Kidney (tissue), 14 donors: Measurements from ENCODE around the gene CGN. TPM values are rescaled to one million over a fixed set of nuclear protein-coding genes. Genes with fewer than 3 reads are reported as not detected.
A peak's percentile ranks its signal among the peaks of the same experiment; 100 is the strongest.

Source experiments
- DNase-seq, 5 donors: peaks; one replicate each; pipeline ENCODE4 v3.0.0-alpha.2; 2013 to 2020
- FAIRE-seq: peaks from 2 replicates; lab custom pipeline; 2012; peaks lifted over from hg19 to GRCh38; lab: Jason Lieb, UNC
- H3K27ac ChIP-seq, 2 donors: one replicate each; pipeline ENCODE4 v1.7.0; 2013; ENCODE audit warnings: low read depth in 2 of 2, low read length in 2 of 2, inconsistent platforms in 1 of 2
- H3K27me3 ChIP-seq: one replicate; pipeline ENCODE4 v1.7.1; 2013; ENCODE audit warnings: low read length, inconsistent platforms; ENCODE audit not compliant: control insufficient read depth, insufficient read depth
- H3K36me3 ChIP-seq, 3 donors: one replicate each; pipeline versions ENCODE4 v1.7.0 to v1.7.1; 2013; ENCODE audit warnings: low read length in 3 of 3, control low read depth in 1 of 3, inconsistent platforms in 1 of 3; ENCODE audit not compliant: insufficient read depth in 3 of 3, control insufficient read depth in 2 of 3
- H3K4me1 ChIP-seq, 3 donors: one replicate each; pipeline versions ENCODE4 v1.7.0 to v1.7.1; 2013; ENCODE audit warnings: low read length in 3 of 3, inconsistent platforms in 1 of 3, low read depth in 1 of 3; ENCODE audit not compliant: control insufficient read depth in 2 of 3, insufficient read depth in 2 of 3
- H3K4me3 ChIP-seq, 3 donors: one replicate each; pipeline versions ENCODE4 v1.7.0 to v1.8.1; 2013; ENCODE audit warnings: low read length in 3 of 3, control low read depth in 1 of 3, inconsistent platforms in 1 of 3
- H3K9ac ChIP-seq, 3 donors: one replicate each; pipeline versions ENCODE4 v1.7.0 to v1.7.1; 2013; ENCODE audit warnings: low read length in 3 of 3, control low read depth in 1 of 3, inconsistent platforms in 1 of 3
- H3K9me3 ChIP-seq, 3 donors: one replicate each; pipeline versions ENCODE4 v1.7.0 to v1.7.1; 2013; ENCODE audit warnings: low read length in 3 of 3, control low read depth in 1 of 3, inconsistent platforms in 1 of 3; ENCODE audit not compliant: control insufficient read depth in 2 of 3, insufficient read depth in 1 of 3
- CTCF ChIP-seq: IDR thresholded peaks from 3 replicates; pipeline ENCODE4 v1.5.1; 2012; ENCODE audit warnings: mild to moderate bottlenecking, moderate library complexity, borderline replicate concordance; ENCODE audit not compliant: insufficient read depth; ENCODE audit errors: extremely low read depth
- intact Hi-C: fragments of 100-400 bp; cut with DNase I; formaldehyde crosslinking; loops from one replicate; pipeline ENCODE4 v1.11.1; 2022
- polyA plus RNA-seq: library from polyadenylated mRNA; stranded (reverse); fragments of 350-450 nt; fragmentation: Illumina TruSeq; extraction: RNeasy Lipid Tissue Mini Kit (QIAGEN cat#74804); gene quantifications from one replicate; pipeline ENCODE4 v1.2.3, GENCODE V29; 2014; ENCODE audit warnings: low read depth, low replicate concordance; ENCODE audit not compliant: insufficient read depth
- total RNA-seq: library from RNA; stranded (reverse); fragmentation: NEBNext Ultra II Directional; extraction: Animal tissue kit (Norgen Biotek cat#: 25700); gene quantifications from one replicate; pipeline ENCODE4 v1.2.1, GENCODE V29; 2021
- donor health status: control.
- donor health status: control.
- donor health status: control.
- donor health status: control.
- donor health status: control.
- donor health status: DM: yes; HTN: yes; CAD: no.
- donor health status: Normal renal cell carcinoma (clear cell type).

CGN gene
- total and polyA plus RNA-seq, 2 donors from 2014 or later: 24.0 to 41.6 TPM

- no peak for TF ChIP-seq CTCF
- no peak for DNase-seq
- no peak overlapping the region for H3K27ac ChIP-seq
- no peaks in the 10 kb centered on the region for H3K4me1 ChIP-seq
- no peaks in the 10 kb centered on the region for H3K36me3 ChIP-seq
- no peak overlapping the region for H3K9ac ChIP-seq
- intact Hi-C loops: no loop called here
- H3K9me3 ChIP-seq: no peaks in the 10 kb centered on the region
- no peaks in the 10 kb centered on the region for H3K27me3 ChIP-seq
- no peak for FAIRE-seq
- H3K4me3 ChIP-seq: no peak overlapping the region
These were observed 9.0 kb upstream of the CGN start for GRCh38 chr1:151502035-151502700.

GRCh38 chr1:151502859-151503780 lies 8.1 kb upstream of the CGN start:
- TF ChIP-seq CTCF: no peak
- intact Hi-C loops: no loop called here
- H3K9ac ChIP-seq: no peak overlapping the region
- H3K9me3 ChIP-seq: no peaks in the 10 kb centered on the region
- H3K4me1 ChIP-seq: no peaks in the 10 kb centered on the region
- peak in 1 of 5 donors; percentile 7 for DNase-seq
- H3K27ac ChIP-seq: no peak overlapping the region
- H3K4me3 ChIP-seq: no peak overlapping the region
- no peak for FAIRE-seq
- no peaks in the 10 kb centered on the region for H3K36me3 ChIP-seq
- H3K27me3 ChIP-seq: no peaks in the 10 kb centered on the region

- H3K27ac ChIP-seq: no peak overlapping the region
- H3K9me3 ChIP-seq: no peaks in the 10 kb centered on the region
- no peaks in the 10 kb centered on the region for H3K36me3 ChIP-seq
- H3K27me3 ChIP-seq: no peaks in the 10 kb centered on the region
- intact Hi-C loops: no loop called here
- H3K4me3 ChIP-seq: no peak overlapping the region
- TF ChIP-seq CTCF: no peak
- DNase-seq (no peak), FAIRE-seq (no peak)
- H3K9ac ChIP-seq: no peak overlapping the region
- no peaks in the 10 kb centered on the region for H3K4me1 ChIP-seq
These were observed 6.9 kb upstream of the CGN start for GRCh38 chr1:151504252-151504651.
